Prostate gland (tissue), 2 donors: ENCODE results near the gene SHD. TPM values are rescaled to one million over a fixed set of nuclear protein-coding genes. Genes with fewer than 3 reads are reported as not detected.

Experiments used
- DNase-seq: peaks from one replicate; pipeline ENCODE4 v3.0.0-alpha.2; 2019; ENCODE audit warnings: low spot score
- H3K27ac ChIP-seq, 2 donors: fragments of 200-600 bp; sonication (generic); 2 replicates each; pipeline ENCODE4 v1.5.1; 2017 to 2019
- H3K27me3 ChIP-seq: fragments of 200-600 bp; sonication (generic); replicated peaks from 2 replicates; pipeline ENCODE4 v1.5.1; 2019; ENCODE audit not compliant: insufficient read depth
- H3K36me3 ChIP-seq, 2 donors: fragments of 200-600 bp; sonication (generic); 1 replicate in 1 of 2; 2 replicates in 1 of 2; pipeline versions ENCODE4 v1.5.1 to v1.8.1; 2017 to 2019
- H3K4me1 ChIP-seq: fragments of 200-600 bp; sonication (generic); replicated peaks from 2 replicates; pipeline ENCODE4 v1.5.1; 2019
- H3K4me3 ChIP-seq, 2 donors: fragments of 200-600 bp; sonication (generic); 2 replicates each; pipeline ENCODE4 v1.5.1; 2017 to 2019
- H3K9me3 ChIP-seq: fragments of 200-600 bp; sonication (generic); 2 replicates; pipeline ENCODE4 v1.5.1; 2017
- POLR2A ChIP-seq: fragments of 450-650 bp; IDR thresholded peaks from one replicate; pipeline ENCODE4 v1.6.1; 2016; ENCODE audit warnings: antibody characterized with exemption, mild to moderate bottlenecking
- POLR2AphosphoS5 ChIP-seq: sonication (generic); formaldehyde crosslinking; IDR thresholded peaks from one replicate; pipeline ENCODE4 v1.6.1; 2017; ENCODE audit warnings: antibody characterized with exemption
- WGBS: methylation state at CpG from one replicate; pipeline ENCODE4 v1.1.5; 2018; 5-methylcytosine and 5-hydroxymethylcytosine counted together
- intact Hi-C: fragments of 100-400 bp; cut with DNase I; formaldehyde crosslinking; loops from one replicate; pipeline ENCODE4 v1.14.2; 2022
- total RNA-seq, 2 donors: library from RNA; depleted of rRNA; stranded (reverse); fragments of >200 nt; gene quantifications; one replicate each; pipeline ENCODE4 v1.1.0, GENCODE V29; 2016
- TF ChIP-seq, protein P1 (sequence below), 4 experiments: fragments of 200-600 bp in 2 of 4; fragments of 450-650 bp in 2 of 4; sonication (generic) in 2 of 4; IDR thresholded peaks; 1 replicate in 3 of 4; 2 replicates in 1 of 4; pipeline ENCODE4 v1.5.1; 2016 to 2019; ENCODE audit warnings: antibody characterized with exemption in 4 of 4, mild to moderate bottlenecking in 2 of 4, moderate library complexity in 2 of 4

Gene SHD
- total RNA-seq, 2 donors from 2014 or later = 0.62 to 18.0 TPM

DNA sequence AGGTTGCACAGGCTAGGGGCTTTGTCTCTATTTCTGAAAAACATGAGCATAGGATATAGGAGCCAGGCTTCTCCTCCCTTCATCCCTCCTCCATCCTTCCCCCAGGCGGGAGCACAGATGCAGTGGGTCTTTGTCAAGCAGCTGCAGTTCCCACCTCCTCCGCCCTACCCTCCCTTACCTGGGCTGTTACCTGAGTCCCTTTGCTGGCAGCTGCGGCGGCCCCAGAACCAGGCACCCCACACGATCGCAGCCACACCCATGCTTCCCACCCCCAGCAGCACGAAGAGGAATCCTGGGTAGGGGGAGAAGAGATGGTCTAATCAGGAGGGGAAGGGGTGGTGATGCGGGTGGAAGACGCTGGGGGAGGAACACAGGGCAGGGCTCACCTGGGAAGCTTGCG, 15.3 kb downstream of the SHD start:
- no peak overlapping the region for H3K27ac ChIP-seq
- intact Hi-C loops = no loop called here
- no peak overlapping the region for H3K4me3 ChIP-seq
- no peaks in the 10 kb centered on the region for H3K9me3 ChIP-seq
- DNase-seq = no peak
- H3K27me3 ChIP-seq = no peaks in the 10 kb centered on the region
- no peaks in the 10 kb centered on the region for H3K36me3 ChIP-seq
- no peak for TF ChIP-seq POLR2A
- 37% methylated on average over 10 of the region's 10 CpGs for WGBS
- no peaks in the 10 kb centered on the region for H3K4me1 ChIP-seq

DNA sequence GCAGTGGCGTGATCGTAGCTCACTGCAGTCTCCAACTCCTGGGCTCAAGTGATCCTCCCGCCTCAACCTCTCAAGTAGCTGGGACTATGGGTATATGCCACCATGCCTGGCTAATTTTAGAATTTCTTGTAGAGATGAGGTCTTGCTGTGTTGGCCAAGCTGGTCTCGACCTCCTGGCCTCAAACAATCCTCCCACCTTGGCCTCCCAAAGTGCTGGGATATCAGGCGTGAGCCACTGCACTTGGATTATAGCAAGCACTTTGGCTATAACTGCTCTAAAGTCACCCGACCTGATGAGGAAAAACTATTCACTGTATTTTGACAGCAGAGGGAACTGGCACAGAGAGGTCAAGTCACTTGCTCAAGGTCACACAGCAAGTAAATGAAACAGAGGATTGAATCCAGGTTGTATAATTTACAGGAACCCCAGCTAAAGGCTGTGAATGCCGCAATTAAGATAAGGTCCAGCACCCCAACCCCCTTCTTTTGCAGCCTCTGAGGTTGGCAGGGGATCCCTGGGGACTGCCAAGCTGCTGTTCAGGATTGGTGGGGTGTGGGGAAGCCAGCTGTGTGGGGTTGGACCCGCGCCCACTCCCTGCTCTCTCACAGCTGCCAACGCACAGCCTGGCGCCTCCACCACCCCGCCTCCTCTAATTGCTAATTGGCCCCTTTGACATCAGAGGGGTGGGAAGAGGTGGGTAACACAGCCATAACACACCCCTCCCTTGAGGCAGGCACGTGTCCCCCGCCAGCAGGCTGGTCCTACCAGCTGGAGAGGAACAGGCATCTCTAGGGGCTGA, 17.1 kb downstream of the SHD start:
- no peak for DNase-seq
- TF ChIP-seq POLR2AphosphoS5 (no peak), POLR2A (no peak)
- TF ChIP-seq, protein P1, sequence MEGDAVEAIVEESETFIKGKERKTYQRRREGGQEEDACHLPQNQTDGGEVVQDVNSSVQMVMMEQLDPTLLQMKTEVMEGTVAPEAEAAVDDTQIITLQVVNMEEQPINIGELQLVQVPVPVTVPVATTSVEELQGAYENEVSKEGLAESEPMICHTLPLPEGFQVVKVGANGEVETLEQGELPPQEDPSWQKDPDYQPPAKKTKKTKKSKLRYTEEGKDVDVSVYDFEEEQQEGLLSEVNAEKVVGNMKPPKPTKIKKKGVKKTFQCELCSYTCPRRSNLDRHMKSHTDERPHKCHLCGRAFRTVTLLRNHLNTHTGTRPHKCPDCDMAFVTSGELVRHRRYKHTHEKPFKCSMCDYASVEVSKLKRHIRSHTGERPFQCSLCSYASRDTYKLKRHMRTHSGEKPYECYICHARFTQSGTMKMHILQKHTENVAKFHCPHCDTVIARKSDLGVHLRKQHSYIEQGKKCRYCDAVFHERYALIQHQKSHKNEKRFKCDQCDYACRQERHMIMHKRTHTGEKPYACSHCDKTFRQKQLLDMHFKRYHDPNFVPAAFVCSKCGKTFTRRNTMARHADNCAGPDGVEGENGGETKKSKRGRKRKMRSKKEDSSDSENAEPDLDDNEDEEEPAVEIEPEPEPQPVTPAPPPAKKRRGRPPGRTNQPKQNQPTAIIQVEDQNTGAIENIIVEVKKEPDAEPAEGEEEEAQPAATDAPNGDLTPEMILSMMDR (IDR thresholded peaks at IDR 0.05) = no peak
- Histone ChIP-seq H3K27ac (no peak overlapping the region), H3K9me3 (no peaks in the 10 kb centered on the region), H3K4me3 (no peak overlapping the region), H3K36me3 (no peaks in the 10 kb centered on the region), H3K27me3 (no peaks in the 10 kb centered on the region), H3K4me1 (no peaks in the 10 kb centered on the region)
- 48% methylated on average over 14 of the region's 14 CpGs for WGBS
- intact Hi-C loops = no loop called here

GRCh38 chr19:4297901-4298809, 19.1 kb downstream of the SHD start:
- 78% methylated on average over 26 of the region's 27 CpGs for WGBS
- no peaks in the 10 kb centered on the region for H3K9me3 ChIP-seq
- H3K27ac ChIP-seq = no peak overlapping the region
- no peak overlapping the region for H3K4me3 ChIP-seq
- DNase-seq = no peak
- no peaks in the 10 kb centered on the region for H3K36me3 ChIP-seq
- H3K27me3 ChIP-seq = no peaks in the 10 kb centered on the region
- no peaks in the 10 kb centered on the region for H3K4me1 ChIP-seq
- no peak for TF ChIP-seq POLR2AphosphoS5
- intact Hi-C loops = no loop called here

GRCh38 chr19:4298810-4299550, 19.9 kb downstream of the SHD start:
- TF ChIP-seq POLR2AphosphoS5 (no peak), POLR2A (no peak)
- TF ChIP-seq, protein P1 (IDR thresholded peaks at IDR 0.05) = no peak

DNA sequence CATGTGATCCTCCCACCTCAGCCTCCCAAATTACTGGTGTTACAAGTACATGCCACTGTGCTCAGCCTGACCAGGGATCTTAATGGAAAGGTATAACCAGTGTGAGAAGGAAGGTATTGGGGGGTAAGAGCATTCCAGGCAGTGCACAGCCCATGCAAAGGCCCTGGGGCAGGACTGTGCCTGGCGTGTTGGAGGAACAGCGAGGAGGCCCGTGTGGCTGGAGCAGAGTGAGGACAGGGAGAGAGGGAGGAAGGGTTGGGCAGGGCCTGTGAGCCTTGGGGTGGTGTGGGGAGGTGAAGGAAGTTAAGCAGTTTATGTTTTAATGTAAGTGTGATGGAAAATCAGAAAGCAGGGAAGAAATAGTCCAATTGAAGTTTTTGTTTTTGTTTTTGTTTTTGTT, 21.5 kb downstream of the SHD start:
- Histone ChIP-seq H3K4me3 (no peak overlapping the region), H3K36me3 (no peaks in the 10 kb centered on the region), H3K9me3 (no peaks in the 10 kb centered on the region), H3K27ac (no peak overlapping the region), H3K27me3 (peaks cover 4% of the 10 kb centered on the region), H3K4me1 (no peaks in the 10 kb centered on the region)
- DNase-seq = no peak
- 97% methylated on average over 3 of the region's 3 CpGs for WGBS
- TF ChIP-seq, protein P1 (IDR thresholded peaks at IDR 0.05) = no peak
- TF ChIP-seq POLR2AphosphoS5 (no peak), POLR2A (no peak)
- intact Hi-C loops = no loop called here

More at GRCh38 chr19:4298810-4299550, 19.9 kb downstream of the SHD start:
- Histone ChIP-seq H3K27ac (no peak overlapping the region), H3K27me3 (no peaks in the 10 kb centered on the region), H3K4me3 (no peak overlapping the region), H3K9me3 (no peaks in the 10 kb centered on the region), H3K36me3 (no peaks in the 10 kb centered on the region), H3K4me1 (no peaks in the 10 kb centered on the region)
- intact Hi-C loops = no loop called here
- no peak for DNase-seq
- 89% methylated on average over 7 of the region's 8 CpGs for WGBS
